ENCODE data around the gene SETD5. TPM values are rescaled to one million over a fixed set of nuclear protein-coding genes. Genes with fewer than 3 reads are reported as not detected.
"Not testable (repeated sequence)": the region's sequence is repeated elsewhere in the genome, so short reads cannot be mapped to it uniquely, and the experiment has no call there.

SETD5 gene
- total RNA-seq, 8 experiments from 2014 or later: 32.0 to 200 (median 74.3) TPM

- no peak overlapping the region for H3K4me3 ChIP-seq
- WGBS, 10 experiments: 75 to 100% (median 100%) methylated on average over 1 of the region's 1 CpG; no CpG with 5 or more reads in 2 of the 10 experiments
- H3K4me1 ChIP-seq (replicated peaks in 1 of 2): no peaks in the 10 kb centered on the region
- ATAC-seq (replicated peaks in 6 of 8): peak in 3 of 8 experiments; percentile 22 to 73 (median 68)
- no peak overlapping the region for H3K27ac ChIP-seq
- in situ Hi-C loops (cut with MboI; ENCODE audit: low pct_unique_long_range_greater_than_20kb in 2 of 9, low sequenced_read_pairs in 9 of 9, unreplicated experiment in 9 of 9): loop anchor here in 1 of 9 experiments (25.0 kb wide), 1 partner anchor 93 kb away; the partner anchor contains the start of gene THUMPD3
Observed at GRCh38 chr3:9455596-9456131, 58.2 kb downstream of the SETD5 start.

GRCh38 chr3:9467451-9467850, 70.0 kb downstream of the SETD5 start:
- peak in 1 of 8 experiments; percentile 23 for ATAC-seq (replicated peaks in 6 of 8)
- WGBS, 10 experiments: 60 to 100% (median 100%) methylated on average over 1 to 3 of the region's 3 CpGs; no CpG with 5 or more reads in 3 of the 10 experiments
- Histone ChIP-seq H3K4me1 (replicated peaks in 1 of 2) (no peaks in the 10 kb centered on the region), H3K4me3 (no peak overlapping the region), H3K27ac (no peak overlapping the region)
- in situ Hi-C loops (cut with MboI; ENCODE audit: low pct_unique_long_range_greater_than_20kb in 2 of 9, low sequenced_read_pairs in 9 of 9, unreplicated experiment in 9 of 9): loop anchor here in 1 of 9 experiments (25.0 kb wide), 1 partner anchor 105 kb away; the partner anchor contains the start of gene THUMPD3

DNA sequence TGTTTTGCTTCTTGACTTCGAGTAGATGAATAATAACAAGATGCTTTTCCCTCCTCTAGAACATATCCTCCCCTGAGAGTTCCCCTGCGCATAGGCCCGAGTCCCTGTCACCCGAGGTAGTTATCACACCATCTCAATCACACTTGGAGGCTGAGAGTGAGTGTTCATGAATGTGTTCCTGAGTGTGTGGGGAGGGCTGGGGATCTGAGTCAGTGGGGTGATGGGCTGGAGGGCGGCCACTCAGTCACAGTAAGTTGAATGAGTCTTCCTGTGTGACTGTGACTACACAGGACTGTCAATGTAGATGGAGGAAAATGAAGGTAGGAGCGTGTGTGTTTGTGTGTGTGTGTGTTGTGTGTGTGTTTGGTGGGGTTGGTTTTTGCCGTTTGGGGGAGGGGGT, 71.0 kb downstream of the SETD5 start:
- in situ Hi-C loops (cut with MboI; ENCODE audit: low pct_unique_long_range_greater_than_20kb in 2 of 9, low sequenced_read_pairs in 9 of 9, unreplicated experiment in 9 of 9): loop anchor here in 1 of 9 experiments (25.0 kb wide), 1 partner anchor 106 kb away; the partner anchor contains the start of gene THUMPD3
- H3K4me3 ChIP-seq: no peak overlapping the region
- 53 to 100% (median 89%) methylated on average over 1 to 4 of the region's 7 CpGs; no CpG with 5 or more reads in 1 of the 10 experiments for WGBS, 10 experiments
- H3K4me1 ChIP-seq (replicated peaks in 1 of 2): no peaks in the 10 kb centered on the region
- no peak overlapping the region for H3K27ac ChIP-seq
- ATAC-seq (replicated peaks in 6 of 8): peak in 1 of 8 experiments; percentile 31

DNA sequence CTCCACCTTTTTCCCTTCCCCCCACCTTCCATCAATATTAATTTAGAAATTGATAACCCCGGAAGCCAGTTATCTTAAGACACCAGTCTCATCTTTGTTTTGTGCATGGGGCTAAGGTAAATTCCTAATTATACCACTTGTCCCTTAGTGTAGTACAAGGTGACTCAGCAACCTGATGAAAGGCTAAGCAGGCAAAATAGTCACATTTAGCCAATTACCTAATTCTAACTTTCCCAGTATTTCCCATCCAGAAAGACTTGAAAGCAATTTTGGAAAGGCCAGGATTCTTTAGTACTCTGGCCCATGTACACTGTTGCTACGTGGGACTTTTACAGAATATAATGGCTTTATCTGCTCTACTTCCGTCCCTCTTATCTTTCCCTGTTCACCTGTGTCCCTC, 72.6 kb downstream of the SETD5 start:
- in situ Hi-C loops (cut with MboI; ENCODE audit: low pct_unique_long_range_greater_than_20kb in 2 of 9, low sequenced_read_pairs in 9 of 9, unreplicated experiment in 9 of 9): loop anchor here in 1 of 9 experiments (25.0 kb wide), 1 partner anchor 108 kb away; the partner anchor contains the start of gene THUMPD3
- Histone ChIP-seq H3K4me3 (no peak overlapping the region), H3K27ac (no peak overlapping the region), H3K4me1 (replicated peaks in 1 of 2) (no peaks in the 10 kb centered on the region)
- no peak for ATAC-seq (replicated peaks in 6 of 8)
- WGBS, 10 experiments: 89 to 100% (median 100%) methylated on average over 1 to 3 of the region's 3 CpGs; no CpG with 5 or more reads in 2 of the 10 experiments

- in situ Hi-C loops (cut with MboI; ENCODE audit: low pct_unique_long_range_greater_than_20kb in 2 of 9, low sequenced_read_pairs in 9 of 9, unreplicated experiment in 9 of 9): loop anchor here in 1 of 9 experiments (25.0 kb wide), 1 partner anchor 111 kb away; the partner anchor contains the start of gene THUMPD3
- ATAC-seq (replicated peaks in 6 of 8): no peak
- Histone ChIP-seq H3K4me3 (no peak overlapping the region), H3K27ac (no peak overlapping the region), H3K4me1 (replicated peaks in 1 of 2) (no peaks in the 10 kb centered on the region)
Observed at GRCh38 chr3:9473496-9474065, 76.2 kb downstream of the SETD5 start.

DNA sequence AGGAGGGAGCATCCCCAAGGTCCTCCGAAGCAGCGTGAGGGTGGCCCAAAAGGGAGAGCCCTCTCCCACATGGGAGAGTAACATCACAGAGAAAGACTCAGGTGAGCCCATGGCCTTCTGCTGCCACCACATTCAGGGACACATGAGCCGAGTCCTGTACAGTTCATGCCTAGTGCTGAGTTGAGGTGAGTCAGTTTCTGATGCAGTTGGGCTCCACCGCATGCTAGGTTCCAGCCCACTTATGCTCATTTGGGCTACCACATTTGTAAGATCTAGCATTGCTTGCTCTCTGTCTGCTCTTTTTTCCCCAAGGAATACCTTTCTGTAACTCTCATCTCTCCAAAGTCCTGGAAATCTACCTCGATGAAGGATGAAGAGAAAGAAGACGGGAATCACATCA, 77.1 kb downstream of the SETD5 start:
- Histone ChIP-seq H3K4me1 (replicated peaks in 1 of 2) (no peaks in the 10 kb centered on the region), H3K27ac (no peak overlapping the region), H3K4me3 (no peak overlapping the region)
- WGBS, 10 experiments: 86 to 100% (median 94%) methylated on average over 1 to 6 of the region's 6 CpGs; no CpG with 5 or more reads in 3 of the 10 experiments
- in situ Hi-C loops (cut with MboI; ENCODE audit: low pct_unique_long_range_greater_than_20kb in 2 of 9, low sequenced_read_pairs in 9 of 9, unreplicated experiment in 9 of 9): loop anchor here in 1 of 9 experiments (25.0 kb wide), 1 partner anchor 112 kb away; the partner anchor contains the start of gene THUMPD3
- no peak for ATAC-seq (replicated peaks in 6 of 8)

DNA sequence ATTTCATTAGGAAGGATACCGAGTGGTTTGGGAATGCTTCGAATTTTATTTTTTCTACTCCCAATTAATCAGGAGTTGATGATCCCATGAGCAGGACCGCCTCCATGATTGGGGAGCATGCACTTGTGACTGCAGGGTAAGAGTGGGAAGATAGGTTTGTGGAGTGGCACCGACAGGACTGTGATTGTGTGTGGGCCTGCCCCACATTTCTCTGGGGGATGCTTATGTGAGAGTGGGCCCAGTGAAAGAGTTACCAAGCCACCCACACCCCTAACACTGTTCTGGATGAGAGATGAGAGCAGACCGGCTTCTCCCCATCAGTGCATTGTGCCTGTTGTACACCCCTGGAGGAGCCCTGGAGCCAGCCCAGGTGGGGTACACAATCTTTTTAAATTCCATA, 79.5 kb downstream of the SETD5 start:
- Histone ChIP-seq H3K4me3 (no peak overlapping the region), H3K4me1 (replicated peaks in 1 of 2) (no peaks in the 10 kb centered on the region), H3K27ac (no peak overlapping the region)
- in situ Hi-C loops (cut with MboI; ENCODE audit: low pct_unique_long_range_greater_than_20kb in 2 of 9, low sequenced_read_pairs in 9 of 9, unreplicated experiment in 9 of 9): no loop called here
- ATAC-seq (replicated peaks in 6 of 8): no peak
- WGBS, 10 experiments: 91 to 100% (median 100%) methylated on average over 1 to 4 of the region's 5 CpGs; no CpG with 5 or more reads in 5 of the 10 experiments

DNA sequence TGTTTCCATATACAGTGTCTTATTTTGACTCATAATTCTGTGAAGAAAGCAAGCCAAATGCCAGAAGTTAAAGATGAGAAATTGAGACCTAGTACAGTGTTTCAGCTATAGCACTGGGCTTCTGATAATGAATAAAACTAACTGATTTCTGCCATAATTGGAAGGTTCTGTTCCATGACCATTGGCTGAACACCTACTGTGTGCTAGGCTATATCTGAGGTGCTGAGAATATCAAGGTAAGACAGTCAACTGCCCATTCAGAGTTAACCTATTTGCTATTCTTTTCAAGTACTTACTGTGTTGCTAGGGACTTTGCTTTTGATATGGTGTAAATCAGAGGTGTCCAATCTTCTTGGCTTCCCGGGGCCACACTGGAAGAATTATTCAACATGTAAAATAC, 82.8 kb downstream of the SETD5 start:
- Histone ChIP-seq H3K4me1 (replicated peaks in 1 of 2) (no peaks in the 10 kb centered on the region), H3K4me3 (no peak overlapping the region), H3K27ac (no peak overlapping the region)
- 92 to 100% (median 100%) methylated on average over 1 of the region's 1 CpG; no CpG with 5 or more reads in 3 of the 10 experiments for WGBS, 10 experiments
- ATAC-seq (replicated peaks in 6 of 8): no peak
- in situ Hi-C loops (cut with MboI; ENCODE audit: low pct_unique_long_range_greater_than_20kb in 2 of 9, low sequenced_read_pairs in 9 of 9, unreplicated experiment in 9 of 9): no loop called here

DNA sequence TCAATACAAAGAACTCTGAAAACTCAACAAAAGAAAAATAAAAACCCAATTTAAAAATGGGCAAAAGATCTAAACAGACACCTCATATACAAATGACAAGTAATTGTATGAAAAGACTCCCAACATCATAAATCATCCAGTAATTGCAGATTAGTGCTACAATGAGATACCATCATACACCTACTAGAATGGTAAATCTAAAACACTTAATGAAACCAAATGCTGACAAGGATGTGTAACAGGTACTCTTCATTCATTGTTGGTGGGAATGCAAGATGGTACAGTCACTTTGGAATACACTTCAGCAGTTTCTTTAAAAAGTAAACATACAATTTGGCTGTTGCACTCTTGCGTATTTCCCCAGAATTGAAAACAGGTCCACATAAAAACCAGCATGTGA, 87.8 kb downstream of the SETD5 start:
- 83 to 100% (median 100%) methylated on average over 1 of the region's 1 CpG; no CpG with 5 or more reads in 4 of the 10 experiments for WGBS, 10 experiments
- Histone ChIP-seq H3K27ac (no peak overlapping the region), H3K4me3 (no peak overlapping the region), H3K4me1 (replicated peaks in 1 of 2) (no peaks in the 10 kb centered on the region)
- no peak for ATAC-seq (replicated peaks in 6 of 8)
- in situ Hi-C loops (cut with MboI; ENCODE audit: low pct_unique_long_range_greater_than_20kb in 2 of 9, low sequenced_read_pairs in 9 of 9, unreplicated experiment in 9 of 9): no loop called here

GRCh38 chr3:9491506-9491905, 94.1 kb downstream of the SETD5 start:
- no peak overlapping the region for H3K4me3 ChIP-seq
- ATAC-seq (replicated peaks in 6 of 8): no peak
- in situ Hi-C loops (cut with MboI; ENCODE audit: low pct_unique_long_range_greater_than_20kb in 2 of 9, low sequenced_read_pairs in 9 of 9, unreplicated experiment in 9 of 9): no loop called here
- H3K27ac ChIP-seq: no peak overlapping the region
- no peaks in the 10 kb centered on the region for H3K4me1 ChIP-seq (replicated peaks in 1 of 2)
- 21 to 100% (median 79%) methylated on average over 1 to 3 of the region's 3 CpGs; no CpG with 5 or more reads in 1 of the 10 experiments for WGBS, 10 experiments

DNA sequence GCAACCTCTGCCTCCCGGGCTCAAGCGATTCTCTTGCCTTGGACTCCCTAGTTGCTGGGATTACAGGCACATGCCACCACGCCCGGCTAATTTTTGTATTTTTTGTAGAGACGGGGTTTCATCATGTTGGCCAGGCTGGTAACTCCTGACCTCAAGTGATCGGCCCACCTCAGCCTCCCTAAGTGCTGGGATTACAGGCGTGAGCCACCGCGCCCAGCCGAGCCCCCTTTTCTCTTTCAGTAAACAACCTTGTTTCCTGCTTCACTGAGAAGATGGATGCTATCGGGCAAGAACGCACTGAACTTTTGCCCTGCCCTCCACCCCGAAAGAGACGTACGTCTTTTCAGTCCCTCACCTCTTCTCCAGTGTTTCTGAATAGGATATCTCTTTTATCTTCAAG, 96.6 kb downstream of the SETD5 start:
- H3K4me3 ChIP-seq; ATAC-seq (replicated peaks in 6 of 8); H3K4me1 ChIP-seq (replicated peaks in 1 of 2); H3K27ac ChIP-seq; in situ Hi-C loops (cut with MboI; ENCODE audit: low pct_unique_long_range_greater_than_20kb in 2 of 9, low sequenced_read_pairs in 9 of 9, unreplicated experiment in 9 of 9): not testable (repeated sequence)
- WGBS, 10 experiments: 78 to 100% (median 93%) methylated on average over 1 to 13 of the region's 15 CpGs; no CpG with 5 or more reads in 2 of the 10 experiments

DNA sequence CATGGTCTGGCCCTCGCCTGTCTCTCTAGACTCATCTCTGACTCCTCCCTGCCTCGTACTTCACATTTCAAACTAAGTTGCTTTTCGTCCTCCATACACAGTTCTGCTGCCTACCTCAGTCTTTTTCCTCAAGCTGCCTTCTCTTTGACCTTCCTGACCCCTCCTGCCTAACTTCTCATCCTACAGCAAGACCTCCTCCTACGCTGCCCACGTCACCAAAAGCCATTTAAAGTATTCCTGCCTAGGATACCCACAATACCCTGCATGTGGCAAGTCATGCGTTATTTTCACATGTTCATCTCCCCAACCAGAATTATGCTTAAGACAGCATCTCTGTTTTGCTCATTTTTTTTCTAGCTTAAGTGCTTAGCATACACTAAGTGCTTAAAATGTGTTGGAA, 99.5 kb downstream of the SETD5 start:
- no peak overlapping the region for H3K27ac ChIP-seq
- ATAC-seq (replicated peaks in 6 of 8): no peak
- H3K4me1 ChIP-seq (replicated peaks in 1 of 2): peaks cover 0 to 11% of the 10 kb centered on the region in 2 donors
- WGBS, 10 experiments: 47 to 93% (median 69%) methylated on average over 2 to 6 of the region's 6 CpGs; no CpG with 5 or more reads in 1 of the 10 experiments
- H3K4me3 ChIP-seq: no peak overlapping the region
- in situ Hi-C loops (cut with MboI; ENCODE audit: low pct_unique_long_range_greater_than_20kb in 2 of 9, low sequenced_read_pairs in 9 of 9, unreplicated experiment in 9 of 9): no loop called here

- Histone ChIP-seq H3K4me1 (replicated peaks in 1 of 2) (peaks cover 0 to 11% of the 10 kb centered on the region in 2 donors), H3K27ac (no peak overlapping the region), H3K4me3 (no peak overlapping the region)
- ATAC-seq (replicated peaks in 6 of 8): no peak
- 66 to 100% (median 80%) methylated on average over 1 to 5 of the region's 8 CpGs; no CpG with 5 or more reads in 2 of the 10 experiments for WGBS, 10 experiments
- in situ Hi-C loops (cut with MboI; ENCODE audit: low pct_unique_long_range_greater_than_20kb in 2 of 9, low sequenced_read_pairs in 9 of 9, unreplicated experiment in 9 of 9): no loop called here
Observed at GRCh38 chr3:9497821-9498565, 100.6 kb downstream of the SETD5 start.
